Measurements from ENCODE around the gene OR6B1. TPM values are rescaled to one million over a fixed set of nuclear protein-coding genes. Genes with fewer than 3 reads are reported as not detected.

The OR6B1 gene
- not detected in 5 replicates for total RNA-seq (2022; extraction: Qiagen RNA extraction; ENCODE audit: low read depth)

DNA sequence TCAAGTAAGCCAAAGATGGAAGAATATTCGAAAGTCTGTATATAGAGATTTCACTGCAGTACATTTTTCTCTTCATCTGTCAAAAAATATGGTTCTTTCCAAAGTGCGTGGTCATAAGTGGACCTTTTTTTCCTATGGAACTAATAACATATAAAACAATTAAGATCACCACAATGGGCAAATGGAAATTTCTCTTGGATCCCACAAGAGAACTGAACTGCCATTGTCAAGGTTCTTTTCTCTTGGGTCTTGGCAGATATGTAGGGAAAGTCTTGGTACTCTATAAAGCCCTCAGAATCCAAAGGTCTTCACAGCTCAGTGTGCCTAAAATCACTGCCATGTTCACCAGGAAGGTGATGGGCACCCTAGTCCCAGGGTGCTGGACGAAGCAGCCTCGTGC, at the start of gene OR6B1:
TSS of gene OR6B1 (plus strand) at position 301 of the 400 bp plus-strand sequence. CDS start 3,677 bp downstream, outside the sequence.

DNA sequence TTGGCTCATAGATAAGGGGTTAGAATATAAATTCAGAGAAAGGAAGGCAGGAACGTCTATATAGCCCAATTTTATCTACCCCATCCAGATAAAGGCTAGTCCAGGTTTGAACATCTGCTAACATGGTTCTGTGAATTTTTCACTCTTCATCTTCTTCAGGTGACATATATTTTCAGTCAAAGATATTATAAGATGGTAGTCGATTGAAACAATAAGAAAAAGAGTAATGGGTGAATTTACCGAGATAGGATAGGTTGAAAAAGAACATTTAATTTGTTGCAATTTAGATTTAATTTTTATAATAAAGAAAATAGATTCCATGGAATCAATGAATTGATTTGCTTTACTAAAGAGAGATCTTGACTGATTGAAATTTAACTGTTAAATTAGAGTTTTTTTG, 45.6 kb upstream of the OR6B1 start, which contains the start of gene OR2F1:
TSS of gene OR2F1 (plus strand) at position 301 of the 400 bp plus-strand sequence. CDS start 5,127 bp downstream, outside the sequence.

DNA sequence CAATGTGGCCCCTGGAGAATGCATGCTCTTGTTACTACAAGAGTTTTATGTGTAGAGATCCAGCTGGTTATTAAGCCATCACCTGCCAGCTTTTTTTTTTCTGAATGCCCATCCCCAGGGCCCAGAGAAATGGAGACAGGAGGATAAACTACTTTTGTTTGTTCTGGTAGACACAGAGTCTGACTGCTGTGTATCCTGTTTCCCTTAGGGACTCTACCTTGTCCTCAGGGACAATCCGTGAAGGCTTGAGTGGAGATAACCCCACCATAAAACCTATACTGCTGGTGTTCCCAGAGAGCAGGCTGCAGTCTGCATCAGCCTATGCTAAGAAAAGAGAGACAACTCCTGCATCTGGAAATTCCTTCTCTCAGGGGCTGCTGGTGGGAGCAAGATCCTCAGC, 48.5 kb downstream of the OR6B1 start, which contains the start of gene OR2A5:
TSS of gene OR2A5 (plus strand) at position 301 of the 400 bp plus-strand sequence. CDS start 1,454 bp downstream, outside the sequence.

Other genes with a start within 250 kb of the OR6B1 start
- gene CTAGE6, start 242.6 kb upstream of the OR6B1 start, total RNA-seq (2022; extraction: Qiagen RNA extraction; ENCODE audit: low read depth): not detected in 5 replicates
- 14.3 to 22.7 TPM (median 20.0 TPM) in 5 replicates for gene TCAF1, start 98.1 kb upstream of the OR6B1 start, total RNA-seq (2022; extraction: Qiagen RNA extraction; ENCODE audit: low read depth)
- gene OR2F2, start 65.1 kb upstream of the OR6B1 start, total RNA-seq (2022; extraction: Qiagen RNA extraction; ENCODE audit: low read depth): not detected in 5 replicates
- not detected in 5 replicates for gene OR2F1, start 45.5 kb upstream of the OR6B1 start, total RNA-seq (2022; extraction: Qiagen RNA extraction; ENCODE audit: low read depth)
- gene OR2A5, start 48.6 kb downstream of the OR6B1 start, total RNA-seq (2022; extraction: Qiagen RNA extraction; ENCODE audit: low read depth): not detected in 5 replicates
- gene OR2A25, start 69.5 kb downstream of the OR6B1 start, total RNA-seq (2022; extraction: Qiagen RNA extraction; ENCODE audit: low read depth): not detected in 5 replicates
- not detected in 5 replicates for gene OR2A12, start 86.0 kb downstream of the OR6B1 start, total RNA-seq (2022; extraction: Qiagen RNA extraction; ENCODE audit: low read depth)
- not detected in 5 replicates for gene OR2A2, start 109.3 kb downstream of the OR6B1 start, total RNA-seq (2022; extraction: Qiagen RNA extraction; ENCODE audit: low read depth)
- not detected in 5 replicates for gene OR2A14, start 122.9 kb downstream of the OR6B1 start, total RNA-seq (2022; extraction: Qiagen RNA extraction; ENCODE audit: low read depth)
- not detected in 5 replicates for gene CTAGE4, start 183.1 kb downstream of the OR6B1 start, total RNA-seq (2022; extraction: Qiagen RNA extraction; ENCODE audit: low read depth)
- gene ARHGEF35, start 195.5 kb downstream of the OR6B1 start, total RNA-seq (2022; extraction: Qiagen RNA extraction; ENCODE audit: low read depth): 0.22 to 0.40 TPM (median 0.27 TPM) in 5 replicates
- gene OR2A42, start 239.3 kb downstream of the OR6B1 start, total RNA-seq (2022; extraction: Qiagen RNA extraction; ENCODE audit: low read depth): not detected in 5 replicates